ENCODE measurements around the gene CALCR.
"Not testable (repeated sequence)": the region's sequence is repeated elsewhere in the genome, so short reads cannot be mapped to it uniquely, and the experiment has no call there.

CALCR gene

GRCh38 chr7:93594250-93594649, 19.7 kb upstream of the CALCR start:
- TF ChIP-seq ZFX (IDR thresholded peaks at IDR 0.05), result no peak
- TF ChIP-seq, protein P1, sequence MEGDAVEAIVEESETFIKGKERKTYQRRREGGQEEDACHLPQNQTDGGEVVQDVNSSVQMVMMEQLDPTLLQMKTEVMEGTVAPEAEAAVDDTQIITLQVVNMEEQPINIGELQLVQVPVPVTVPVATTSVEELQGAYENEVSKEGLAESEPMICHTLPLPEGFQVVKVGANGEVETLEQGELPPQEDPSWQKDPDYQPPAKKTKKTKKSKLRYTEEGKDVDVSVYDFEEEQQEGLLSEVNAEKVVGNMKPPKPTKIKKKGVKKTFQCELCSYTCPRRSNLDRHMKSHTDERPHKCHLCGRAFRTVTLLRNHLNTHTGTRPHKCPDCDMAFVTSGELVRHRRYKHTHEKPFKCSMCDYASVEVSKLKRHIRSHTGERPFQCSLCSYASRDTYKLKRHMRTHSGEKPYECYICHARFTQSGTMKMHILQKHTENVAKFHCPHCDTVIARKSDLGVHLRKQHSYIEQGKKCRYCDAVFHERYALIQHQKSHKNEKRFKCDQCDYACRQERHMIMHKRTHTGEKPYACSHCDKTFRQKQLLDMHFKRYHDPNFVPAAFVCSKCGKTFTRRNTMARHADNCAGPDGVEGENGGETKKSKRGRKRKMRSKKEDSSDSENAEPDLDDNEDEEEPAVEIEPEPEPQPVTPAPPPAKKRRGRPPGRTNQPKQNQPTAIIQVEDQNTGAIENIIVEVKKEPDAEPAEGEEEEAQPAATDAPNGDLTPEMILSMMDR (conservative IDR thresholded peaks at IDR 0.05), result no peak
- H3K27ac ChIP-seq, result no peak overlapping the region

GRCh38 chr7:93592588-93593266, 18.2 kb upstream of the CALCR start:
- TF ChIP-seq, protein P1 (conservative IDR thresholded peaks at IDR 0.05), result no peak
- TF ChIP-seq ZFX (IDR thresholded peaks at IDR 0.05), result no peak
- no peak overlapping the region for H3K27ac ChIP-seq

- not testable (repeated sequence) for H3K27ac ChIP-seq
These were observed 16.9 kb upstream of the CALCR start for GRCh38 chr7:93591224-93592050.

- H3K27ac ChIP-seq, result not testable (repeated sequence)
These were observed 11.9 kb upstream of the CALCR start for GRCh38 chr7:93586479-93586865.

DNA sequence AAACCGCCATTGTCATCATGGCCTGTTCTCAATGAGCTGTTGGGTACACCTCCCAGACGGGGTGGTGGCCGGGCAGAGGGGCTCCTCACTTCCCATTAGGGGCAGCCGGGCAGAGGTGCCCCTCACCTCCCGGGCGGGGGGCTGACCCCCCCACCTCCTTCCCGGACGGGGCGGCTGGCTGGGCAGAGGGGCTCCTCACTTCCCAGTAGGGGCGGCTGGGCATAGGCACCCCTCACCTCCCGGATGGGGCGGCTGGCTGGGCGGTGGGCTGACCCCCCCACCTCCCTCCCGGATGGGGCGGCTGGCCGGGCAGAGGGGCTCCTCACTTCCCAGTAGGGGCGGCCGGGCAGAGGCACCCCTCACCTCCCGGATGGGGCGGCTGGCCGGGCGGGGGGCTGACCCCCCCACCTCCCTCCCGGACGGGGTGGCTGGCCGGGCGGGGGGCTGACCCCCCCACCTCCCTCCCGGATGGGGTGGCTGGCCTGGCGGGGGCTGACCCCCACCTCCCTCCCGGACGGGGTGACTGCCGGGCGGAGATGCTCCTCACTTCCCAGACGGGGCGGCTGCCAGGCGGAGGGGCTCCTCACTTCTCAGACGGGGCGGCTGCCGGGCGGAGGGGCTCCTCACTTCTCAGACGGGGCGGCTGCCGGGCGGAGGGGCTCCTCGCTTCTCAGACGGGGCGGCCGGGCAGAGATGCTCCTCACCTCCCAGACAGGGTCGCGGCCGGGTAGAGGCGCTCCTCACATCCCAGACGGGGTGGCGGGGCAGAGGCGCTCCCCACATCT, 11.4 kb upstream of the CALCR start:
- not testable (repeated sequence) for H3K27ac ChIP-seq

DNA sequence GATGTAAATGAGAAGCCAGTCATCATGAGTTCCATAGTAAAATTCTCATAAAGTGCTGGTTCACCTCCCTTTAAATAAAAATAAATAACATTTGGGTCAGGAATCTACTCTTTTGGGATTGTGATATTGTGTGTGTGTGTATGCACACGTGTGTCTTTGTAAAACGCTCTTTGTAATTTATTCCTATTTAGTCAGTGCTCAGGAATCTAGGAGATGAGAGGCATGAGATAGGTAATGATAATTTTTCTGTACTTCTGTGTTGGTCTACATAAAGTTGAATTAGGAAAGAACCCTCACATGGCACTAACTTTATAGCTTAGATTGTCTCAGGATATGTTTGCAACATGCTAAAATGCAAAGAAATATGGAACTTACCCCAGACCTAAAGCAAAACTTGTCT, 4.9 kb upstream of the CALCR start:
- no peak for TF ChIP-seq ZFX (IDR thresholded peaks at IDR 0.05)
- TF ChIP-seq, protein P1 (conservative IDR thresholded peaks at IDR 0.05), result no peak
- H3K27ac ChIP-seq, result no peak overlapping the region

DNA sequence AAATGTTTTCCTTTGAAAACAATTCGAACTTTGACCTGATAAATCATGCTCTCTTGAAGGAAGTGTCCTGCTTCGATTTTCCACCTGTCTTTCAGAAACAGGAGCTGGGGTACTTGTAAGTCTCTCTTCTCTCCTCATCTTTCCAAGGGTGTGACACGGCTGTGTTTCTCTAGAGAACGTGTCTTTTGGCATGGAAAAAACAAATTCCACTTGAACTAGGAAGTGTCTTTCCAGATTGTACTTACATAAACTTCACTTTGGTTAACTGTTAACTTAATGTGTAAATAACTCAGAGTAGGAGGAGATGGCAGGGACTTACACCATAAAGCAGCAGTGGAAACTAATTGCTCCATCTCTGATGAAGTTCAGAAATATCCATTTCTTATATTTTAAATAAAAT, 4.2 kb upstream of the CALCR start:
- no peak overlapping the region for H3K27ac ChIP-seq
- TF ChIP-seq, protein P1 (conservative IDR thresholded peaks at IDR 0.05), result no peak
- TF ChIP-seq ZFX (IDR thresholded peaks at IDR 0.05), result no peak

- H3K27ac ChIP-seq, result no peak overlapping the region
- TF ChIP-seq, protein P1 (conservative IDR thresholded peaks at IDR 0.05), result no peak
- TF ChIP-seq ZFX (IDR thresholded peaks at IDR 0.05), result no peak
These were observed 1.3 kb upstream of the CALCR start for GRCh38 chr7:93575555-93576399.

Data from C4-2B (cell line).